ENCODE results near the gene LY86. TPM values are rescaled to one million over a fixed set of nuclear protein-coding genes. Genes with fewer than 3 reads are reported as not detected.

Gene LY86
- total RNA-seq, 1 donor from 2014 or later = not detected

DNA sequence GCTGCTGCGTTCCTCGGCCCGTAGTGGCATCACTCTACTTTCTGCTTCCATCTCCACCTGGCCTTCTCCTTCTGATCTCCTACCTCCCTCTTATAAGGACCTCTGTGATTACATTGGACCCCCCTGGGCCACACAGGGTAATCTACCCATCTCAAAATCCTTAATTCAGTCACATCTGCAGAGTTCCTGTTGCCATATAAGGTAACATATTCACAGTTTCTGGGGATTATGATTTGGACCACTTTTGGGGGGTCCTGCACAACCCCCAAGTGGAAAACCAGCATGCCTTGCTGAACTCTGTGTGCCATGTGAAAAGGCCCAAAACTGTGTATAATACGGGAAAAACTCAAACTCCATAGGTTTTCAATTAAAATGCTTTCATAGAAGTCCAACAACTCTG lies 51.1 kb downstream of the LY86 start:
- Histone ChIP-seq H3K4me3 (ENCODE audit: low read depth, low read length) (no peak overlapping the region), H3K36me3 (ENCODE audit: control insufficient read depth, insufficient read depth, low read length) (no peaks in the 10 kb centered on the region), H3K27me3 (ENCODE audit: control insufficient read depth, insufficient read depth, low read length) (no peaks in the 10 kb centered on the region)
- TF ChIP-seq, protein P1, sequence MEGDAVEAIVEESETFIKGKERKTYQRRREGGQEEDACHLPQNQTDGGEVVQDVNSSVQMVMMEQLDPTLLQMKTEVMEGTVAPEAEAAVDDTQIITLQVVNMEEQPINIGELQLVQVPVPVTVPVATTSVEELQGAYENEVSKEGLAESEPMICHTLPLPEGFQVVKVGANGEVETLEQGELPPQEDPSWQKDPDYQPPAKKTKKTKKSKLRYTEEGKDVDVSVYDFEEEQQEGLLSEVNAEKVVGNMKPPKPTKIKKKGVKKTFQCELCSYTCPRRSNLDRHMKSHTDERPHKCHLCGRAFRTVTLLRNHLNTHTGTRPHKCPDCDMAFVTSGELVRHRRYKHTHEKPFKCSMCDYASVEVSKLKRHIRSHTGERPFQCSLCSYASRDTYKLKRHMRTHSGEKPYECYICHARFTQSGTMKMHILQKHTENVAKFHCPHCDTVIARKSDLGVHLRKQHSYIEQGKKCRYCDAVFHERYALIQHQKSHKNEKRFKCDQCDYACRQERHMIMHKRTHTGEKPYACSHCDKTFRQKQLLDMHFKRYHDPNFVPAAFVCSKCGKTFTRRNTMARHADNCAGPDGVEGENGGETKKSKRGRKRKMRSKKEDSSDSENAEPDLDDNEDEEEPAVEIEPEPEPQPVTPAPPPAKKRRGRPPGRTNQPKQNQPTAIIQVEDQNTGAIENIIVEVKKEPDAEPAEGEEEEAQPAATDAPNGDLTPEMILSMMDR (IDR thresholded peaks at IDR 0.05; ENCODE audit: insufficient read depth, low read length, poor library complexity, severe bottlenecking) = no peak
- no peak for DNase-seq (ENCODE audit: low read depth)

DNA sequence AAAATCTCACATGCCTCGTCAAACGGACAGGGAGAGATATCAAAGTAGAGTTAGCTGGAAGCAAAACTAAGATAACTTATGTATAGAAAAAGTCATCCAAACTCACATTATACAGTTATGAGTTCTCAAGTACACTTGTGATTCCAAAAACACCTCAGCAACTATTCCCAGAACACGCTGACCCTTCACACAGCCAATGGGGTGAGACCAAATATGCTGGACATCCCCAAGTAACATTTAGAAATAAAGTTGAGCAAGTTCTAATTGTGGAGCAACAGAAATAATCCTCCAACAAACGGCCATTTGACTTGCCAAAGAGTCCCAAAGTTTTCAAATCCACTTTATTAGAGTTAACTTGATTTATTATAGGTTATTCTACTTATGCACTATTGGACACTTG lies 52.4 kb downstream of the LY86 start:
- TF ChIP-seq, protein P1 (IDR thresholded peaks at IDR 0.05; ENCODE audit: insufficient read depth, low read length, poor library complexity, severe bottlenecking) = no peak
- peaks cover 3% of the 10 kb centered on the region for H3K27me3 ChIP-seq (ENCODE audit: control insufficient read depth, insufficient read depth, low read length)
- H3K4me3 ChIP-seq (ENCODE audit: low read depth, low read length) = no peak overlapping the region
- no peaks in the 10 kb centered on the region for H3K36me3 ChIP-seq (ENCODE audit: control insufficient read depth, insufficient read depth, low read length)
- no peak for DNase-seq (ENCODE audit: low read depth)

DNA sequence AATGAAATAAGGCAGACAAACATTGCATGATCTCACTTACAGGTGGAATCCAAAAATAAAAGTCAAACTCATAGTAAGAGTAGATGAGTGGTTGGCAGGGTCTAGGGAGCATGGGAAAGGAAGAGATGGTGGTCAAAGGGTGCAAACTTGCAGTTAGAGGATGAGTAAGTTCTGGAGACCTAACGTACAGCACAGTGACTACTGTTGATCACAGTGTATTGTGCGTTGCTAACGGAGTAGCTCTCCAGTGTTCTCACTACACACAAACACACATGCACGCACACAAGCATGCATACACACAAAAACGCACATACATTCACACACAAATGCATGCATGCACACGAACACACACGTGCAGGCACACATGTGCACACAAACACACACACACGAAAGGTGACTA lies 54.9 kb downstream of the LY86 start:
- Histone ChIP-seq H3K4me3 (ENCODE audit: low read depth, low read length) (no peak overlapping the region), H3K27me3 (ENCODE audit: control insufficient read depth, insufficient read depth, low read length) (peaks cover 3% of the 10 kb centered on the region), H3K36me3 (ENCODE audit: control insufficient read depth, insufficient read depth, low read length) (no peaks in the 10 kb centered on the region)
- TF ChIP-seq, protein P1 (IDR thresholded peaks at IDR 0.05; ENCODE audit: insufficient read depth, low read length, poor library complexity, severe bottlenecking) = no peak
- no peak for DNase-seq (ENCODE audit: low read depth)

DNA sequence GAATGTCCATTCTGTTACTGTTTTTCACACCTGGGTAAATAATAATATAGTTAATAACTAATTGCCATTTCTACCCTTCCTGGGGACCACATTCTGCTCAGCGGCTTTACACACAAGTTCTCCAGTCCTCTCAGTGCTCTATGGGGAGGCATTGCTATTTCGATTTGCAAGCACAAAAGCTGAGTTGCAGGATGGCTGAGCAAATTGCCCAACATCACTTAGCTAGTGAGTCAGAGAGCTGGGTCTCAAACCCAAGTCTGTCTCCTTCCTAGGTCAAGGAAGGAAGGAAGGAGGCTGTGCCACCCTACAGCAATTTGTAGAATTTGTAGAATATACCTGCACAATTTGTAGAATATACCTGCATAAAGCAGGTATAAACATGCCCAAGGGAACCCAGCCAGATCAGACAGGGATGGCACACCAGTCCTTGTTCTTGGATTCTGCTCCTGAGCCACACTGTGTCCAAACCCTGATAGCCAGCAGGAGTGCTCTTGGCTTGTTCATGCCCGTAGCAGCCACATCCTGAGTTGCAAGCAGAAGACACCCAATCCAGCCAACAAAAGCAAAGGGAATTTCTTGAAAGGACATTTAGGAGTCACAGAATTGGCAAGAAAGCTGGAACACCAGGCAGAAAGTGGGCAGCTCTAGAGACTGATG lies 56.9 kb downstream of the LY86 start:
- H3K36me3 ChIP-seq (ENCODE audit: control insufficient read depth, insufficient read depth, low read length) = no peaks in the 10 kb centered on the region
- TF ChIP-seq, protein P1 (IDR thresholded peaks at IDR 0.05; ENCODE audit: insufficient read depth, low read length, poor library complexity, severe bottlenecking) = no peak
- H3K27me3 ChIP-seq (ENCODE audit: control insufficient read depth, insufficient read depth, low read length) = peaks cover 3% of the 10 kb centered on the region
- no peak overlapping the region for H3K4me3 ChIP-seq (ENCODE audit: low read depth, low read length)
- DNase-seq (ENCODE audit: low read depth) = no peak

DNA sequence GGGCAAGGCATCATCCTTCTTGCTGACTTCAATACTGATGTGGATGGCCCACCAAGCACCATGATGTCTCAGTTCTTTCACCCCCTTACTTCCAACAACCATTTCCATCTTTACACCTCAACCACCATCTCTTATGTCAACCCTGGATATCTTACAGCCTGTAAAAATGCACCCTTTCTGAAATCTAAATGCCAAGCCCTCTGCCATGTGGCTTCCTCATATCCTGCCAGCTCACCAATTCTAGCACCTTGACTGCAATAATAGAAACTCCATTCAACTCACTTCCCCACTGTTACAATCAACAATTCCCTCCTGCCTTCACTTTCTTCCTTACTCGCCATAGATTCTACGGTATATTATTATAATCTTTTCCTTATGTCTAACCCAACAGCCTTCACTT lies 57.9 kb downstream of the LY86 start:
- no peak for DNase-seq (ENCODE audit: low read depth)
- no peak overlapping the region for H3K4me3 ChIP-seq (ENCODE audit: low read depth, low read length)
- TF ChIP-seq, protein P1 (IDR thresholded peaks at IDR 0.05; ENCODE audit: insufficient read depth, low read length, poor library complexity, severe bottlenecking) = no peak
- no peaks in the 10 kb centered on the region for H3K36me3 ChIP-seq (ENCODE audit: control insufficient read depth, insufficient read depth, low read length)
- H3K27me3 ChIP-seq (ENCODE audit: control insufficient read depth, insufficient read depth, low read length) = peaks cover 3% of the 10 kb centered on the region

DNA sequence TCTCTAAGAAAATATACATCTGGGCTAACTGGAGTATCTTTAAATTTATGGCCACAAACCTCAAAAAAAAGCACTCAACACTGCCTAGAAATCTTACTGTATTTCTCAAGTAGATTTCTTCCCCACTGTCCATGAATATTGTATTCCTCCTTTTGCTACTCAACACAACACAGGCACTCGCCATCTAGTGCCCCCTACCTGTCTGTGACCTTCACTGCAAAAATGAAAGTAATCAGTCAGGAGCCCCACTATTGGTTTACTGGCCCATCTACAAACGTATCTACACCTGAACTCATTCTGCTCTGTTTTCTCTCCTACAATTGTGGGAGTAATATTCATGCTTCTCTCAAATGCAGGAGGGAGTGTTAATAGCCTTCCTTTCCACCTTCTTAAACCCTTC lies 58.3 kb downstream of the LY86 start:
- Histone ChIP-seq H3K4me3 (ENCODE audit: low read depth, low read length) (no peak overlapping the region), H3K36me3 (ENCODE audit: control insufficient read depth, insufficient read depth, low read length) (no peaks in the 10 kb centered on the region), H3K27me3 (ENCODE audit: control insufficient read depth, insufficient read depth, low read length) (peaks cover 3% of the 10 kb centered on the region)
- DNase-seq (ENCODE audit: low read depth) = no peak
- TF ChIP-seq, protein P1 (IDR thresholded peaks at IDR 0.05; ENCODE audit: insufficient read depth, low read length, poor library complexity, severe bottlenecking) = no peak

Data from kidney epithelial cell (primary cell).